OCI-LY7 (cell line): ENCODE data around the gene PEDS1.

Experiments used
- EZH2phosphoT487 ChIP-seq: fragments of 200-600 bp; sonication (generic); IDR thresholded peaks from 2 replicates; pipeline ENCODE4 v1.6.1; 2018; ENCODE audit warnings: low read depth, borderline replicate concordance, mild to moderate bottlenecking, mixed run types, antibody characterized with exemption, low read length, moderate library complexity, mixed read lengths
- TF ChIP-seq, protein P1 (sequence below): fragments of 200-600 bp; sonication (generic); conservative IDR thresholded peaks from 2 replicates; pipeline ENCODE4 v1.5.1; 2014; ENCODE audit warnings: mild to moderate bottlenecking, antibody characterized with exemption, low read length, moderate library complexity, mixed read lengths

DNA sequence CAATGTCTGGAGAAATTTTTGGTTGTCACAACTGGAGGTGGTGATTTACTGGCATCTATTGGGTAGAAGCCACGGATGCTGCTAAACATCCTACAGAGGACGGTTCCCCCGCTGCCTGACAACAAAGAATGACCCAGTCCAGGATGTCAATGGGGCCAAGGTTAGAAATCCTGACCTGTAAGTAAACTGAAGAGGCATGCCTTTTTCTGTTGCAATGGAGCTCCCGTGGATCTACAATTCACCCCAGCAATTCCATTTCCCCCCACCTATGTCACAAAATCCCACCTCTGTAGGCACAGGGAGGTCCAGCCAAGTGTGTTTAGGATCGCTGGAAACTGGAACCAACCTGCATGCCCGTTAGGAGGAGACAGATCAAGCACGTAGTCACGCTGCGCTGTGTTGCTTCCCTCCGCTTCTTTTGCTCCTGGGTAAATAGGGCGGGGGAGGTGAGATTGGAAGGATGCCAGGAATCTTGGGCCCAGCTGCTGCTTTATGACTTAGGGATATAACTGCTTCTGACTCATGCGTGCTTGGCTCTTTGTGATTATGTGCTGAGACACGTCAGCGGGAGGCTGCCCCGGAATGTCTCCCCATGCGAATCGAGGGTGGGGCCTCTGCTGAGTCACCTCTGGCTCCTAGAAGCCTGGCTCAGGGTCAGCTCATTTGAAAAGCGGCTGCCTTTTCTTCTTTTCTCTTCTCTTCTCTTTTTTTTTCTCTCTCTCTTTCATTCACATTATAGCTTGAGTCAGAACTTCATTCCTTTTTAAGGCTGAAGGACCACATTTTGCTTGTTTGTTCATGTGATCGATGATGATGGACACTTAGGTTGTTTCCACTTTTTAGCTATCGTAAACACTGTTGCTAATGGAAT, 12.4 kb upstream of the PEDS1 start:
- TF ChIP-seq, protein P1, sequence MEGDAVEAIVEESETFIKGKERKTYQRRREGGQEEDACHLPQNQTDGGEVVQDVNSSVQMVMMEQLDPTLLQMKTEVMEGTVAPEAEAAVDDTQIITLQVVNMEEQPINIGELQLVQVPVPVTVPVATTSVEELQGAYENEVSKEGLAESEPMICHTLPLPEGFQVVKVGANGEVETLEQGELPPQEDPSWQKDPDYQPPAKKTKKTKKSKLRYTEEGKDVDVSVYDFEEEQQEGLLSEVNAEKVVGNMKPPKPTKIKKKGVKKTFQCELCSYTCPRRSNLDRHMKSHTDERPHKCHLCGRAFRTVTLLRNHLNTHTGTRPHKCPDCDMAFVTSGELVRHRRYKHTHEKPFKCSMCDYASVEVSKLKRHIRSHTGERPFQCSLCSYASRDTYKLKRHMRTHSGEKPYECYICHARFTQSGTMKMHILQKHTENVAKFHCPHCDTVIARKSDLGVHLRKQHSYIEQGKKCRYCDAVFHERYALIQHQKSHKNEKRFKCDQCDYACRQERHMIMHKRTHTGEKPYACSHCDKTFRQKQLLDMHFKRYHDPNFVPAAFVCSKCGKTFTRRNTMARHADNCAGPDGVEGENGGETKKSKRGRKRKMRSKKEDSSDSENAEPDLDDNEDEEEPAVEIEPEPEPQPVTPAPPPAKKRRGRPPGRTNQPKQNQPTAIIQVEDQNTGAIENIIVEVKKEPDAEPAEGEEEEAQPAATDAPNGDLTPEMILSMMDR, result no peak
- no peak for TF ChIP-seq EZH2phosphoT487
